ENCODE measurements around the gene LYRM2.

LYRM2 gene

DNA sequence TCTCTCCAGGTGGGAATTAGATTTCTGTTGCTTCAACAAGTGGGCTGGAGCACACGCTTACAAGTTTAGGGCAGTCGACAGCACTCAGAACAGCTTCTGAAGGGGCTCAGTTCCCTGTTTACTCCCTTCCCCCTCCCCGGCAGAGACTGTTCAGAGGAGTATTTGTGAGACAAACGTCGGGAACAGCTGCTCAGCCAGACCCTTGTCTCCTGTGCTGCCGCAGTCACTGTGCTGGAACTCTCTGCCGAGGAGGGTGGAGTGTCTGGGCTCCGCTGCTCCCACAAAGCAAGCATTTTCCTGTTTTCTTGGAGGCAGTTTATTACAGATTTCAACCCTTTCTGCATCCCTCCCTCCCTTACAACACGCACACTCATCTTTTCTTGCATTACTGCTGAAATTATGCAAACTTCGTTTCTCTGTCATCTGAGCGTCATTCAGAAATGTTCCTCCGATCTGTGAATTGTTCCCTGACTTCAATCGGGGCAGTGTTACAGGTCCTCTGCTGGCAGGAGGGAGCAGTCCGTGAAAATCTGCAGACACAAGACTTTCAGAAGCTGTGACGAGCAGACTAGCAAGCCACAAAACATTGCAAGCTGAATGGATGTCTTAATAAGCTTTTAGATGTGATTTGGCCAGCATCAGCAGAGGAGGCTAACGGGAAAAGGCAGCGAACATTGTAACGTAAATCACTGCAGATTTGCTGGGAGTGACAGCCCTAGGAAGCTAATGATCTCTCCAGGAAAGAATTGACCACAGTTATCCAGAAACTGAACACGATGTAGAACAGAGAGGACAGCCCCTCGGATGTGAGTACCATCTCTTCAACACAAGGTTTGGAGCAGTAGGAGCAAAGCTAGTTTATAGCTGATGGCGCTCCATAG, 76.2 kb downstream of the LYRM2 start:
- no peak for DNase-seq (ENCODE audit: low read depth in 2 of 2, low spot score in 1 of 2)

- DNase-seq (ENCODE audit: low read depth in 2 of 2, low spot score in 1 of 2): no peak
Measured at GRCh38 chr6:89559487-89559886, 79.1 kb downstream of the LYRM2 start.

DNA sequence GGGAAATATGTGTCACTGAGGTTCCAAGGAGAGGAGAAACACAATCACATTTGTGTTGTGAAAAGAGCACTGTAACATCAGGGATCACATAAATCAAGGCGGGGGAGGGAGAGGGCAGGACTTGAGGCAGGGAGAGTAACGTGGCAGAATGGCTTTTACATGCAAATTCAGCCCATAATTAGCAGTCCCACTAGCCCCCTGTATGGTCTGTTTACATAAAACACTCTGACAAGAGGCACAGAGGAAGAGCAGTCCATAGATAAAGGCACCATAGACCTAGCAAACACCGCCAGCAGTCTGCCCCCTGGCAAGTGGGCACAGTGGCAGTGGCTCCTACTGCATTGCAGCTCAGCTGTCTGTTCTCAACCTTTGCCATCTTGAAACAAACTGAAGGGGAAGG, 82.7 kb downstream of the LYRM2 start:
- no peak for DNase-seq (ENCODE audit: low read depth in 2 of 2, low spot score in 1 of 2)

- no peak for DNase-seq (ENCODE audit: low read depth in 2 of 2, low spot score in 1 of 2)
Measured at GRCh38 chr6:89555031-89555430, 83.5 kb downstream of the LYRM2 start.

DNA sequence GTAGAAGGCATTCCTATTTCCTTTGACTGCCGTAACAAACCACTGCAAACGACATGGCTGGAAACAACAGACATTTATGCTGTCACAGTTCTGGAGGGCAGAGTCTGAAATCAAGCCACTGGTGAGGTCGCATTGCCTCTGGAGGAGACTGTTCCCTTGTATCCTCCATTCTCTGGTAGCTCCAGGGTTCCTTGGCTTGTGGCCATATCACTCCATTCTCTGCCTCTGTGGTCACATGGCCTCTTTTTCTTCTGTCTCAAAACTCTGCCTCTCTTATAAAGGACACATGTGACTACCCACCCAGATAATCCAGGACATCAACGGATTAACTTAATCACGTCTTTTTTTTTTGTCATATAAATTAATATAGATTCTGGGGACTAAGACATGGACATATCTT, 84.4 kb downstream of the LYRM2 start:
- no peak for DNase-seq (ENCODE audit: low read depth in 2 of 2, low spot score in 1 of 2)

DNA sequence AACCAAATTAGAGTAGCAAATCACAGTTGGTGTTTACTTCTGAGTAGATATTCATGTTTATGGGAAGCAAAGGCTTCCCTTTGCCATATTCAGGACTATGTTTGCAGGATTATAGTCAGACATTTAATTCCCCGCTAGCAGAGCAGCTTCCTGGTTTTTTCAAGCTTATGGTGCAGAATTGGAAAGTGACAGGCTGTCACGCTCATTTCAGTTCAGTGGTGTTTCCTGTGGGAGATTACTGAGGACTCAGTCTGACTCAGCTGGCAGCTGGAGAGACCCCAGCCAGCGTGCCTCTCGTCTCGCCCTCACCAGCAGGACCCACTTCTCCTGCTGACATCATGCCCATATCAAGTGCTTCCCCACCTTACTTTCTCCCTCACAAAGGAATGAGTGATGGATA, 85.1 kb downstream of the LYRM2 start:
- DNase-seq (ENCODE audit: low read depth in 2 of 2, low spot score in 1 of 2): no peak

DNA sequence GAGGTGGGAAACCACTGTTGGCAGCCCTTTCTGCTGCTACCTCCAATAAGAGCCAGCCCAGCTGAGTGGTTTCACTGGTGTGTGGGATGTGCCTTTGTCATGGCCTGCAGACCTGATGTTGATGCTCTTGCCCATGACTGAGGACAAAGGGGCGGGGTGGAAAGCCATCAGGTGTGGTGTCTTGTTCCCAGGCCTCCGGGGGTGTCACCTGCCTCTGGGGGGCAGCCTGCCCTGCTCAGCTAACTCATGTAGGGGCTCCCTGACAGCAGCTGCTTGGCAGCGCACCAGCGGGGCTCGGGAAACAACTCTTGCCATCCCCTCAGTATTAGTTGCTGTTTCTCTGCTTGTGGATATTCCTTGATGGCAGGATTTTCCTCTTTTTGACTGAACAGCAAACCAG, 91.3 kb downstream of the LYRM2 start:
- no peak for DNase-seq (ENCODE audit: low read depth in 2 of 2, low spot score in 1 of 2)

DNA sequence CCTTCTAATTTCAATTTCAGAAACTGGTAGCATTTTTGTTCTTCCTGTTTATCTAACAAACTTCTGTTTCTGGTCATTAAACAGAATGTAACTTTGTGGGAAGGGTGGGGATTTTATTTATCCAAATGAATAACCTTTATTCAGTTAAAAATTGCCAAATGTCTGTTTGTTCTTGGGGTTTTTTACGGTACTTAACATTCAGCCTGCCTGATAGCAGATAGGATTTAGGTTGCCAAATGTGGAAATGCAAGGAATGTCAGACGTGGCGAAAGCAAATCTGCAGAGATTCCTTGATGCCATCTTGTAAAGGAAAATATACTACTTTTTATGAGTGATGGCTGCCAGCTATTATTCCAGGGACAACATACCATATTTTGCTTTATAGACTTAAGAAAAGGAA, 95.7 kb downstream of the LYRM2 start:
- DNase-seq (ENCODE audit: low read depth in 2 of 2, low spot score in 1 of 2): no peak

DNA sequence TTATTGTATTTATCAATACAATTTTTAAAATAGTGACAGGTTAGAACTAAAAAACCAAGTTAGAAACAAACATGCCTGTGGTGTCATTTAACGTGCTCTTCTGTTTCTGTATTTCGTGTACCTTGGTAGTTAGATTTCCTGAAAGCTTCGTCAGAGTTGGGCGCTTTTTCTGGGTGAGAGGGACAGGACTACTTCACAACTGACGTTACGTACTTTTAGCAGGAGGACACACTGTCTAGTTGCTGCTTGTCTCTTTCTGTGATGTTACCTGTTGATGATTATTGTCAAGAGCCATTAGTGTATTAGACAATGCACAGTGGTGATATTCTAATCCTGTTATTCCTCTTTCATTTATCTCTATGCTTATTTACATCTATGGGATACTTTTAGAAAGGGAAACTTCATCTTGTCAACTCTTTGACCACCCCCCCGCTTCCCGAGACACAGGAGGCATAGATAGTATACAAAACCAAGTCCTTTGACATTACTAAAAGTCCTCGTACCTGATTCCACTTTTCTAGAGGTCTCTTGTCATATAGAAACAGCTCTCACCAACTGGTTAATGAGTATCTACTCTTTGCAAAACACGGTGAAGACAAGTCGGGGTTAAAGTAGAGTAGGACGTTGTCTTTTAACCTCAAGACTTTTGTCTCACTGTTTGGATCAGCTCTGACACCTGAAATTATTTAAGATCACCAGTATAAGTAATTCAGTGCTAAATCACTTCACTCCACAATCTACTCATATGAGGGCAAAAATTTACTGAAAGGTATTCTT, 96.3 kb downstream of the LYRM2 start:
- no peak for DNase-seq (ENCODE audit: low read depth in 2 of 2, low spot score in 1 of 2)

DNA sequence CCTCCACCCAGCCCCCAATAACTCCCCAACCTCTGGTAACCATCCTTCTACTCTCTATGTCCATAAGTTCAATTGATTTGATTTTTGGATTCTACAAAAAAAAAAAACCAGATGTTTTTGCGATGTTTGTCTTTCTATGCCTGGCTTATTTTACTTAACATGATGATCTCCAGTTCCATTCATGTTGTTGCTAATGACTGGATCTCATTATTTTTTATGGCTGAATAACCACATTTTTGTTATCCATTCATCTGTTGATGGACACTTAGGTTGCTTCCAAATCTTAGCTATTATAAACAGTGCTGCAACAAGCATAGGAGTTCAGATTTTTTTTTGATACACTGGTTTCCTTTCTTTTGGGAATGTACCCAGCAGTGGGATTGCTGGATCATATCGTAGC, 98.8 kb downstream of the LYRM2 start:
- no peak for DNase-seq (ENCODE audit: low read depth in 2 of 2, low spot score in 1 of 2)

DNA sequence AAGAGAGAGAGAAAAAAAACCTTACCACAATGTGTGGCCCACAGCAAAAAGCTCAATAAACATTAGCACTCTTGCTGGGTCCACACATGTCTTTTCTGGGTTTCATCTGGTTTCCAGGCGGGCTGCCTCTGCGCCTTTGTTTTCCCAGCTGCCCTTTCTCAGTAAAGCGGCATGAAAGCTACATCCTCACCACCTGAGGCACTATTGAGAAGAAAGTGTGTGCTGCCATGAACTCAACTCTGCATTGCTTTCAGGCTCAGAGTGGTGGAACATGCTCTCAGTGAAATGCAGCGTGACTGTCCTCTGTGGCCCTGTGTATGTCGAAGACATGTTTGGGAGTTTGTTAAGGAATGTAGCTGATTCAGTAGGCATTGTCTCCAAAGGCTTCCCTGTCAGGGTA, 102.3 kb downstream of the LYRM2 start:
- no peak for DNase-seq (ENCODE audit: low read depth in 2 of 2, low spot score in 1 of 2)

GRCh38 chr6:89530982-89531381, 107.6 kb downstream of the LYRM2 start:
- DNase-seq (ENCODE audit: low read depth in 2 of 2, low spot score in 1 of 2): no peak

GRCh38 chr6:89528866-89529265, 109.7 kb downstream of the LYRM2 start:
- no peak for DNase-seq (ENCODE audit: low read depth in 2 of 2, low spot score in 1 of 2)

DNA sequence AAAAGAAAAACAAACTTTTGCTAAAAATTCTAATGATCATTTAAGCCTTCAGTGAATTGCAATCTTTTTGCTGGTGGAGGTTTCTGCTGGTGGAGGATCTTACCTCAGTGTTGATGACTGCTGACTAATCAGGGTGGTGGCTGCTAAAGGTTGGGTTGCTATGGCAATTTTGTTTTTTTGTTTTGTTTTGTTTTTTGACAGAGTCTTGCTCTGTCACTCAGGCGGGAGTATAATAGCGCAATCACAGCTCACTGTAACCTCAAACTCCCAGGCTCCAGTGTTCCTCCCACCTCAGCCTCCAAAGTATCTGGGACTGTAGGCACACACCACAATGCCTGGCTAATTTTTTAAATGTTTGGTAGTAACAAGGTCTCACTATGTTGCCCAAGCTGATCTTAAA, 110.9 kb downstream of the LYRM2 start:
- DNase-seq (ENCODE audit: low read depth in 2 of 2, low spot score in 1 of 2): no peak

DNA sequence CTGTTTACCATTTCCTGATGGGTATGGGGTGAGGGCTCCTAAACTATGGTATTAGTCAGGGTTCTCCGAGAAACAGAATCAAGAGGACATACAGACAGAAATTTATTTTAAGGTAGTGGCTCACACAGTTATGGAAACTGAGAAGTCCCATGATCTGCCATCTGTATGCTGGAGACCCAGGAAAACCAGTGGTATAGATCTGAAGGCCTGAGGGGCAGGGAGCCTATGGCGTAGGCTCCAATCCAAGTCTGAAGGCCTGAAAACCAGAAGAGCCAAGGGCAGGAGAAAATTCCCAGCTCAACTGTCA, 112.0 kb downstream of the LYRM2 start:
- DNase-seq (ENCODE audit: low read depth in 2 of 2, low spot score in 1 of 2): no peak

DNA sequence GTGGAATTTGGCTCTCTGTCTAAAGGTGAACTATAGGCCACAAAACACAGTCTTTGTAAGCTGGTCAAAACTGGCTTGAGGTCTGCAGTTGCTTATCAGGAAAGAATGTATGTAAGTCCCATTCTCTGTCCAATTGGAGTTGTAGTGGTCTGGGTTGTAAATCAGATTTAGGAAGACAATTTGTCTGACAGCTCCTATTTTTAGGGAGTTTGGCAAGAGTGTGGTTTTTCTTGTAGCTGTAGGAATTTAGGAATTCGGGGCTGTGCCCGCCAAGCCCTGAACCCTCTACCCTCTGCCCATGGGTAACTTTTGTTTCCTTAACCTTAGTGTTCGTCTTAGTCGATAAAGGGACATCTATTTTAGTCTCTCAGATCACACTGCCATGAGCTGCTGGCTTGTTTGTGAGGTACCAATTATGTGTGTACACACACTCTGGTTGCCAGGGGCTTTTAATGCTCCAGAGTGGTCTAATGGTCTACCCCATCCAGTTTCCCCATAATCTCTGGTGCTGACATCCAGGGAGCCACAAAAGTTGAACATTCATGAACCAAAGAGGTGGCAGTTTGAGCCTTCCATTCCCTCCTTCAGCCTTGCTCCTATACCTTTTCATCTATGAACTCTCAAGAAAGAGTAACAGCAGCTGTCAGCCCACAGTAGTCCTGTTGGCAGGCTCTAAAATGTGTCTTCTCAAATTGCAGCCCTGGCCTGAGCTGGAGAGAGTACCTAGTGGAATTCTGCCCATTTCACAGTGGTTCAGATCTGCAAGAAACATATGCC, 112.6 kb downstream of the LYRM2 start:
- no peak for DNase-seq (ENCODE audit: low read depth in 2 of 2, low spot score in 1 of 2)

- no peak for DNase-seq (ENCODE audit: low read depth in 2 of 2, low spot score in 1 of 2)
Measured at GRCh38 chr6:89522778-89523177, 115.8 kb downstream of the LYRM2 start.

DNA sequence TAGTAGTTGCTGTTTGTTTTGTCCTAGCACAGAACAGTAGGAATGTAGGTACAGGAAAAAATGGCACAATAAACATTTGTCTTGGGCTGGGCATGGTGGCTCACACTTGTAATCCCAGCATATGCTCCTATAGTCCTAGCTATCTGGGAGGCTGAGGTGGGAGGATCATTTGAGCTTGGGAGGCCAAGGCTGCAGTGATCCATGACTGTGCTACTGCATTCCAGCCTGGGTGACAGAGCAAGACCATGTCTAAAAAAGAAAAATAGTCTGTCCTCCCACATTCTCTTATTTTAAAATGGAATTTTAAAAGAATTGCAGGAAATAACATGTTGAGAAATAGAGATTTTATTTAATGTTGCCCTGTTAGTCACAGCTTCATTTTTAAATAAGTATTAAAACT, 117.8 kb downstream of the LYRM2 start:
- no peak for DNase-seq (ENCODE audit: low read depth in 2 of 2, low spot score in 1 of 2)

DNA sequence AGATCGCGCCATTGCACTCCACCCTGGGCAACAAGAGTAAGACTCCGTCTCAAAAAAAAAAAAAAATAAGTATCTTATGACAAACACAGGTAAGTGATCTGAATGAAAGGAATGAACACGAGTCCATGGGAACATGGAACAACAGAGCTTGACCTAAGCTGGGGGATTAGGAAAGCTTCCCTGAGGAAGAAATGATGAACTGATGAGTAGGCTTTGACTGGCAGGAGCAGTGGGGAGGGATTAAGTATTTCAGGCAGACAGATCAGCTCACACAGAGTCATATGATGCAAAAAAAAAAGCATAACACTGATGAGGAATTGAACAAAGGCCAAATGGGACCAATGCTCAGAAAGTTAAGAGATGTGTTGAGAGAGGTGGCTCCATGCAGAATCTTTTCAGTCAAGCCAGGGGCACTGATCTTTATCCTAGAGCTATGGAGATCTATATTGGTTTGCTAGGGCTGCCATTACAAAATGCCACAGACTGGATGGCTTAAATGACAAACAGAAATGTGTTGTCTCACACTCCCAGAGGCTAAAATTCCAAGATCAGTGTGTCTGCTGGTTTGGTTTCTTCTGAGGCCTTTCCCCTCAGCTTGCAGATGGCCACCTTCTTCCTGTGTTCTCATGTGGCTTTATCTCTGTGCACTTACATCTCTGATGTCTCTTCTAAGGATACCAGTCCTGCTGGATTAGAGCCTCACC, 120.0 kb downstream of the LYRM2 start:
- no peak for DNase-seq (ENCODE audit: low read depth in 2 of 2, low spot score in 1 of 2)

All from stimulated activated CD8-positive, alpha-beta memory T cell treated with anti-CD3 and anti-CD28 coated beads, Interleukin-4, amount 100 ng/mL, for 1 hour (primary cell).